GM10248 (cell line): ENCODE results near the gene FOXI3.
"Not testable (repeated sequence)": the region's sequence is repeated elsewhere in the genome, so short reads cannot be mapped to it uniquely, and the experiment has no call there.

Source experiments
- CTCF ChIA-PET: fragments of 300-600 bp; sonication (Branson Sonifier 250); formaldehyde crosslinking; extraction: SDS; loops from one replicate; lab custom pipeline; 2021; ENCODE audit warnings: antibody characterized with exemption; lab: Yijun Ruan, JAX
- POLR2A ChIA-PET: fragments of 350-650 bp; sonication (Branson Sonifier 250); formaldehyde crosslinking; extraction: SDS; loops from one replicate; lab custom pipeline; 2020; ENCODE audit warnings: antibody characterized with exemption; lab: Yijun Ruan, JAX
- DNase-seq: peaks from one replicate; pipeline ENCODE4 v3.0.0; 2012; ENCODE audit errors: extremely low spot score
- TF ChIP-seq, protein P1 (sequence below): IDR thresholded peaks from 2 replicates; pipeline ENCODE4 v1.5.1; 2012; ENCODE audit warnings: mild to moderate bottlenecking, low read depth; ENCODE audit errors: extremely low read depth, missing control alignments, control extremely low read depth

The FOXI3 gene

DNA sequence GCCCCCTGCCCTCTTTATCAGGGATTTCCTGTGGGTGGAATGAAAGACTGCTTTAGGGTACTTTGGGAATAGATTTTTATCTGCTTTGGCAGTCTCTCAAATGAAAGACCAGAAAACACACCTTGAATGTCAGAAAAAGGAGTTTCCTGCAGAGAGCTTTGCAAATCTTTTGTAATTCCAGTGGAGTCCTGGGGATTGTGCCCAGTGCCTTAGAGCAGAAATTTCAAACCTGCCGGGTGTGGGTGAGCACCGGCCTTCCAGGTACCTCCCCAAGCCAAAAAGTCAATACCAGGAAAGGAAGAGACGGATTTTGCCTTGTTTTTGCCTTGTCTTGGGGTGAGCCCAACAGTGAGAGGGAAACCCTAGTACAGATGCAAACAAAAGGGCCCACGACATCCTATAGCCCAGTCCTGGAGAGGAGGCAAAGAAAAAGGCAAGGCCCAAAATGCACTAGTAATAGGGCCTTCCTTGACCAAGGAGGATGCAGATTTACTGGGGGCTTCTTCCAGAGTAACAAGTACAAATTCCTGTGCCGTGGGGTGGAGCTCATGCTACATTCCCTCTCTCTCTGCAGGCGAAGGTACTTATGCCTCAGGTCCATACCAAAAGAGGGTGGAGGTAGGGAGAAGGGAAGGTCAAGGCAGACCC is 36.4 kb downstream of the FOXI3 start:
- TF ChIP-seq, protein P1, sequence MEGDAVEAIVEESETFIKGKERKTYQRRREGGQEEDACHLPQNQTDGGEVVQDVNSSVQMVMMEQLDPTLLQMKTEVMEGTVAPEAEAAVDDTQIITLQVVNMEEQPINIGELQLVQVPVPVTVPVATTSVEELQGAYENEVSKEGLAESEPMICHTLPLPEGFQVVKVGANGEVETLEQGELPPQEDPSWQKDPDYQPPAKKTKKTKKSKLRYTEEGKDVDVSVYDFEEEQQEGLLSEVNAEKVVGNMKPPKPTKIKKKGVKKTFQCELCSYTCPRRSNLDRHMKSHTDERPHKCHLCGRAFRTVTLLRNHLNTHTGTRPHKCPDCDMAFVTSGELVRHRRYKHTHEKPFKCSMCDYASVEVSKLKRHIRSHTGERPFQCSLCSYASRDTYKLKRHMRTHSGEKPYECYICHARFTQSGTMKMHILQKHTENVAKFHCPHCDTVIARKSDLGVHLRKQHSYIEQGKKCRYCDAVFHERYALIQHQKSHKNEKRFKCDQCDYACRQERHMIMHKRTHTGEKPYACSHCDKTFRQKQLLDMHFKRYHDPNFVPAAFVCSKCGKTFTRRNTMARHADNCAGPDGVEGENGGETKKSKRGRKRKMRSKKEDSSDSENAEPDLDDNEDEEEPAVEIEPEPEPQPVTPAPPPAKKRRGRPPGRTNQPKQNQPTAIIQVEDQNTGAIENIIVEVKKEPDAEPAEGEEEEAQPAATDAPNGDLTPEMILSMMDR = no peak
- ChIA-PET CTCF (no interaction called here), POLR2A (no interaction called here)
- no peak for DNase-seq

DNA sequence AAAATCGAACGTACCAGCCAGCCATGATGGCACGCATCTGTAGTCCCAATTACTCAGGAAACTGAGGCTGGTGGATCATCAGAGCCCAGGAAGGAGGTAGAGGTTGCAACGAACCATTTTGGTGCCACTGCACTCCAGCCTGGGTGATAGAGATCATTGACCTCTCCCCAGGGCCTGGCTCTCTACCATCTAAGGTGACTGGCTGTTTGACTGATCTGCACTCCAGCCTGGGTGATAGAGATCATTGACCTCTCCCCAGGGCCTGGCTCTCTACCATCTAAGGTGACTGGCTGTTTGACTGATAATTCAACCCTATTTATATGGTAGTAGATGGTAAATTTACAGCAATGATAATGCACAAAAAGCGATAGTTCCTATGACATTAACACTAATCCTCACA is 43.6 kb downstream of the FOXI3 start:
- CTCF ChIA-PET, POLR2A ChIA-PET, DNase-seq: not testable (repeated sequence)

DNA sequence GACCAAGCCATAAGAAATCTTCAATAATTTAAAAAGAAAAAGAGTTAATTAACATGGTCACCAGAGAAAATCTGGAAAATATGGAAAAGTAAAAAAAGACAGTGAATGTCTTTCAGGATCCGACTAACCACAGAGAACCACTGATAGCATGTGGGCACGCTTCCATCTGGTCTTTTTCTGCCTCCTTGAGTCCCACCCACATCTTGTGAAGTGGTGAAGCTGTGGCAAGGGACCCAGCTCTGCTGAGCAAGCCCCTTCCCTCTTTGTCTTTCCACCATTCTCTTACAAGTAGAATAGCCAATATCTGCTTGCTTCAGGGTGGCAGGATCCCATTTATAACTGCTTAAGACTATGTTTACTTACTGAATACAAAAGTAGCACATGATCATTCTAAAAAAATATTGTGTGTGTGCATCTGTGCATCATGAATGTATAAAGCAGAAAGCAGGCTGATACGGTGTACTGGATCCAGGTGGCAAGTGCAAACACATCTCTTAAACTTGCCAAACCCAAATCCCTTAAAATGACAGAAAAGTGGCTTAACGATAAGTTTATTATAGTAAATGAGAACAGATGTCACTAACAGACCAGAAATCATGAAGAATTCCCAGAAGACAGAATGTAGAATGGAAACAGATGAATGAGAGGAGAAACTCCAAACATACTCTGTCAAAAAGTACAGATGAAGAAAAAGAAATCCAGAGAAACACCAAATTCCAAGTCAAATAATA is 52.3 kb downstream of the FOXI3 start:
- CTCF ChIA-PET = interaction anchor here (1.5 kb wide), 1 partner anchor 18 kb away, joined by 3 read pairs; no protein-coding TSS in a partner anchor
- DNase-seq = no peak
- POLR2A ChIA-PET = no interaction called here
- TF ChIP-seq, protein P1 = no peak

DNA sequence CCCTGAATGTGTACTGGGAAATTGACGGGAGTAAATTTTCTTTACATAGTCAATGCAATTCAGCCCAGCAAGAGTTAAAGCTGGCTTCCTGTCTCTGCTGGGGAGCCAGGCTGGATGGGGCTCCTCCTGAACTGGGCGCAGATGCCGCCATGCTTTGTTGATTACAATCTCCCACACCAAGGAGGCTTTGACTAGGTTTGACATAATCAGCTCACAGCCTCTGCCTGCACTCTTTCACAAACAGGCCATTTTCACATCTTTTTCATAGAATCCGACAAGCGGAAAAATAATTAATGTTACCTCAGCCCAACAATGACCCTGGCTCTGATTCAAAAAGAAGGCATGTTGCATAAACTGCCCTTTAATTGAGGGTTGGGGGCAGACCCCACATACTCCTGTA is 54.3 kb downstream of the FOXI3 start:
- TF ChIP-seq, protein P1 = no peak
- ChIA-PET CTCF (interaction anchor here (2.0 kb wide), 1 partner anchor 208 kb away, joined by 4 read pairs; no protein-coding TSS in a partner anchor), POLR2A (no interaction called here)
- no peak for DNase-seq
